GM06990 (cell line): ENCODE measurements around the gene DUSP5.

Experiments
- DNase-seq: peaks from one replicate; pipeline ENCODE4 v3.0.0-alpha.2; 2011; ENCODE audit not compliant: insufficient read length; ENCODE audit errors: extremely low read depth
- H3K27me3 ChIP-seq: replicated peaks from 2 replicates; pipeline ENCODE4 v1.6.0; 2011; ENCODE audit warnings: low read length; ENCODE audit not compliant: control insufficient read depth, insufficient read depth
- H3K36me3 ChIP-seq: 2 replicates; pipeline ENCODE4 v1.5.1; 2011; ENCODE audit warnings: low read length; ENCODE audit not compliant: control insufficient read depth, insufficient read depth
- H3K4me3 ChIP-seq: replicated peaks from 2 replicates; pipeline ENCODE4 v1.5.1; 2011; ENCODE audit warnings: low read depth, mild to moderate bottlenecking, control low read depth, low read length
- CTCF ChIP-seq: IDR thresholded peaks from 2 replicates; pipeline ENCODE4 v1.5.1; 2011; ENCODE audit warnings: low read length, control low read depth, mild to moderate bottlenecking, inconsistent platforms; ENCODE audit not compliant: insufficient read depth, poor library complexity, severe bottlenecking

DUSP5 gene

GRCh38 chr10:110483633-110484032 is 14.1 kb upstream of the DUSP5 start:
- no peaks in the 10 kb centered on the region for H3K36me3 ChIP-seq
- DNase-seq = no peak
- H3K27me3 ChIP-seq = no peaks in the 10 kb centered on the region
- TF ChIP-seq CTCF = no peak
- H3K4me3 ChIP-seq = no peak overlapping the region

GRCh38 chr10:110485541-110485940 is 12.2 kb upstream of the DUSP5 start:
- Histone ChIP-seq H3K4me3 (no peak overlapping the region), H3K27me3 (no peaks in the 10 kb centered on the region), H3K36me3 (no peaks in the 10 kb centered on the region)
- no peak for DNase-seq
- TF ChIP-seq CTCF = no peak

- TF ChIP-seq CTCF = no peak
Observed at GRCh38 chr10:110486680-110487410, 10.9 kb upstream of the DUSP5 start.

GRCh38 chr10:110487411-110488331 is 10.0 kb upstream of the DUSP5 start:
- H3K27me3 ChIP-seq = no peaks in the 10 kb centered on the region
- no peak overlapping the region for H3K4me3 ChIP-seq
- TF ChIP-seq CTCF = no peak
- no peaks in the 10 kb centered on the region for H3K36me3 ChIP-seq
- DNase-seq = no peak

More at GRCh38 chr10:110486680-110487410, 10.9 kb upstream of the DUSP5 start:
- Histone ChIP-seq H3K36me3 (no peaks in the 10 kb centered on the region), H3K4me3 (no peak overlapping the region), H3K27me3 (no peaks in the 10 kb centered on the region)
- no peak for DNase-seq

GRCh38 chr10:110488332-110488681 is 9.4 kb upstream of the DUSP5 start:
- no peak for TF ChIP-seq CTCF
- DNase-seq = no peak
- H3K27me3 ChIP-seq = no peaks in the 10 kb centered on the region
- no peaks in the 10 kb centered on the region for H3K36me3 ChIP-seq
- H3K4me3 ChIP-seq = no peak overlapping the region
